ENCODE data around the gene HOATZ. TPM values are rescaled to one million over a fixed set of nuclear protein-coding genes. Genes with fewer than 3 reads are reported as not detected.

HOATZ gene
- total and polyA plus RNA-seq, 2 donors (not counting 3 experiments of a cell fraction or from before 2014, with no cell fraction given) = not detected

DNA sequence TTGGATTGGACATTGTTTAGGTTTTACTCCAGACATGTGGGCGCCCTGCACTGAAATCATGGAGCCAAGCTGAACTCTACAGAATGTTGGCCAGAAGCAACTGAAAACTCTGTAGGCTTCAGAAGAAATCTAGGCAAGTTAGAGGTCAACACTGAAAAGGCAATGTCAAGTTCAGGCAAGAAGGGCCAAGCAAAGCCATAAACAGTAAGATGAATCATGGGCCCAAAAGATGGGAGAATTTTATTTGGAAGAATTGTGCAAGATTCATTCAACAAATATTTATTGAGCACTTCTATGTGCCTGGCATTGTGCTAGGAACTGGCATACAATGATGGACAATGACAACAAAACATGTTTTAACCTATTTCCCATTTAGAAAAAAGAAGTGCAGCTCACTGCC, 10.9 kb downstream of the HOATZ start:
- no peak overlapping the region for H2AFZ ChIP-seq (ENCODE audit: low read depth, low read length)
- no peak overlapping the region for H3K4me3 ChIP-seq (replicated peaks in 1 of 3; ENCODE audit: insufficient read depth in 1 of 3, low read depth in 1 of 3, low read length in 3 of 3)
- ChIA-PET POLR2A (no interaction called here), CTCF (no interaction called here)
- H3K4me1 ChIP-seq (ENCODE audit: control insufficient read depth, extremely low read depth, insufficient read depth, low read length) = no peaks in the 10 kb centered on the region
- H3K36me3 ChIP-seq (ENCODE audit: control insufficient read depth in 2 of 2, extremely low read depth in 1 of 2, insufficient read depth in 2 of 2, low read length in 2 of 2) = no peaks in the 10 kb centered on the region
- H3K27ac ChIP-seq (ENCODE audit: insufficient read depth, low read depth, low read length) = no peak overlapping the region
- dilution Hi-C loops (cut with MboI; ENCODE audit: extremely low pct_ligation_motif_present, low sequenced_read_pairs) = no loop called here
- H4K20me1 ChIP-seq (replicated peaks; ENCODE audit: control insufficient read depth, extremely low read depth, insufficient read depth, low read length) = no peaks in the 10 kb centered on the region
- H3K27me3 ChIP-seq (ENCODE audit: control insufficient read depth in 2 of 2, insufficient read depth in 2 of 2, low read length in 2 of 2) = peaks cover 2 to 11% of the 10 kb centered on the region in 2 experiments
- FAIRE-seq (no peak), DNase-seq (ENCODE audit: low read depth, low spot score) (no peak)
- no TSS peak for BruUV-seq (replicated peaks)
- H3K9ac ChIP-seq (replicated peaks; ENCODE audit: extremely low read depth, insufficient read depth, low read length) = no peak overlapping the region
- TF ChIP-seq MYC (IDR thresholded peaks at IDR 0.05; ENCODE audit: low read depth, low read length) (no peak), GATA2 (IDR thresholded peaks at IDR 0.05; ENCODE audit: insufficient read depth, insufficient read length, low read depth, low read length) (no peak), MAX (IDR thresholded peaks at IDR 0.05; ENCODE audit: insufficient read depth, insufficient read length) (no peak), POLR2AphosphoS5 (IDR thresholded peaks at IDR 0.05; ENCODE audit: insufficient read depth, low read depth, low read length) (no peak), POLR2A (IDR thresholded peaks at IDR 0.05; ENCODE audit: low read depth, low read length) (no peak), EZH2 (IDR thresholded peaks at IDR 0.05; ENCODE audit: borderline replicate concordance, low read depth, low read length, severe bottlenecking) (no peak), FOS (IDR thresholded peaks at IDR 0.05; ENCODE audit: borderline replicate concordance, insufficient read depth, low read length) (no peak)
- TF ChIP-seq, protein P1, sequence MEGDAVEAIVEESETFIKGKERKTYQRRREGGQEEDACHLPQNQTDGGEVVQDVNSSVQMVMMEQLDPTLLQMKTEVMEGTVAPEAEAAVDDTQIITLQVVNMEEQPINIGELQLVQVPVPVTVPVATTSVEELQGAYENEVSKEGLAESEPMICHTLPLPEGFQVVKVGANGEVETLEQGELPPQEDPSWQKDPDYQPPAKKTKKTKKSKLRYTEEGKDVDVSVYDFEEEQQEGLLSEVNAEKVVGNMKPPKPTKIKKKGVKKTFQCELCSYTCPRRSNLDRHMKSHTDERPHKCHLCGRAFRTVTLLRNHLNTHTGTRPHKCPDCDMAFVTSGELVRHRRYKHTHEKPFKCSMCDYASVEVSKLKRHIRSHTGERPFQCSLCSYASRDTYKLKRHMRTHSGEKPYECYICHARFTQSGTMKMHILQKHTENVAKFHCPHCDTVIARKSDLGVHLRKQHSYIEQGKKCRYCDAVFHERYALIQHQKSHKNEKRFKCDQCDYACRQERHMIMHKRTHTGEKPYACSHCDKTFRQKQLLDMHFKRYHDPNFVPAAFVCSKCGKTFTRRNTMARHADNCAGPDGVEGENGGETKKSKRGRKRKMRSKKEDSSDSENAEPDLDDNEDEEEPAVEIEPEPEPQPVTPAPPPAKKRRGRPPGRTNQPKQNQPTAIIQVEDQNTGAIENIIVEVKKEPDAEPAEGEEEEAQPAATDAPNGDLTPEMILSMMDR (IDR thresholded peaks at IDR 0.05; ENCODE audit: extremely low read depth in 1 of 2, insufficient read depth in 1 of 2, low read depth in 1 of 2, low read length in 2 of 2) = no peak
- H3K79me2 ChIP-seq (ENCODE audit: control insufficient read depth, insufficient read depth, low read length) = no peaks in the 10 kb centered on the region
- H3K4me2 ChIP-seq (ENCODE audit: insufficient read depth, low read length) = no peak overlapping the region
- intact Hi-C loops (cut with micrococcal nuclease) = no loop called here
- no peaks in the 10 kb centered on the region for H3K9me3 ChIP-seq (replicated peaks; ENCODE audit: control insufficient read depth, insufficient read depth, low read length)
- no peaks in the 10 kb centered on the region for H3K9me1 ChIP-seq (replicated peaks; ENCODE audit: control insufficient read depth, extremely low read depth, insufficient read depth, low read length)
